ENCODE measurements around the gene SPG7.
A peak's percentile ranks its signal among the peaks of the same experiment; 100 is the strongest.

Gene SPG7

DNA sequence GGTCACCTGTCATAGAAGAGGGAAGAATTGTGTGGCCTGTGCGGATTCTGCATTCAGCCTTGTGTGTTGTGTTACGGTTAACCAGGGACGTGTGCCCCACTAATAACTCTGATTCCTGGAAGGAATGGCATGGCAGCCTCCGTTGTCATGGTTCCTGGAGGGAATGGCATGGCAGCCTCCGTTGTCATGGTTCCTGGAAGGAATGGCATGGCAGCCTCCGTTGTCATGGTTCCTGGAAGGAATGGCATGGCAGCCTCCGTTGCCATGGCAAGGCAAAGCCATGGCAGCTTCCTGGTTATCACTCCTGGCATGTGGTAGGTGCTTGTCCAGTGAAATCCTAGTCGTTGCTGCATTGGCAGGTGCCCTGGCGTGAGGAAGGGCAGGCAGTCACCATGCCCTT is 8.9 kb downstream of the SPG7 start:
- no peak for DNase-seq (ENCODE audit: low spot score)

GRCh38 chr16:89519881-89520280 is 11.7 kb downstream of the SPG7 start:
- DNase-seq (ENCODE audit: low spot score): no peak

DNA sequence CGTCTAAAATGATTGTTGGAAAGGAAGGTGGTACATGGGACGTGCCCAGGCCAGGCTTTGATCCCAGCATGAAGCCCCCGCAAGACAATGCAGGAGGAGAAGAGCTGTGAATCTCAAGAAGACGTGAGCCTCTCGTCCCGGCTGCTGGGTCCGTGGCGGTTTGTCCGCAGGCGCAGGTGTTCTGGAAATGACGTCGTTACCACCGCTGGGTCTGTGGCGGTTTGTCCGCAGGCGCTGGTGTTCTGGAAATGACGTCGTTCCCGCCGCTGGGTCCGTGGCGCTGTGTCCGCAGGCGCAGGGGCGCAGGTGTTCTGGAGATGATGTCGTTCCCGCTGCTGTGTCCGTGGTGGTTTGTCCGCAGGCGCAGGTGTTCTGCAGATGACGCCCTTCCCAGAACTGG is 14.1 kb downstream of the SPG7 start:
- DNase-seq (ENCODE audit: low spot score): no peak

GRCh38 chr16:89523680-89524344 is 15.6 kb downstream of the SPG7 start:
- DNase-seq (ENCODE audit: low spot score): no peak

DNA sequence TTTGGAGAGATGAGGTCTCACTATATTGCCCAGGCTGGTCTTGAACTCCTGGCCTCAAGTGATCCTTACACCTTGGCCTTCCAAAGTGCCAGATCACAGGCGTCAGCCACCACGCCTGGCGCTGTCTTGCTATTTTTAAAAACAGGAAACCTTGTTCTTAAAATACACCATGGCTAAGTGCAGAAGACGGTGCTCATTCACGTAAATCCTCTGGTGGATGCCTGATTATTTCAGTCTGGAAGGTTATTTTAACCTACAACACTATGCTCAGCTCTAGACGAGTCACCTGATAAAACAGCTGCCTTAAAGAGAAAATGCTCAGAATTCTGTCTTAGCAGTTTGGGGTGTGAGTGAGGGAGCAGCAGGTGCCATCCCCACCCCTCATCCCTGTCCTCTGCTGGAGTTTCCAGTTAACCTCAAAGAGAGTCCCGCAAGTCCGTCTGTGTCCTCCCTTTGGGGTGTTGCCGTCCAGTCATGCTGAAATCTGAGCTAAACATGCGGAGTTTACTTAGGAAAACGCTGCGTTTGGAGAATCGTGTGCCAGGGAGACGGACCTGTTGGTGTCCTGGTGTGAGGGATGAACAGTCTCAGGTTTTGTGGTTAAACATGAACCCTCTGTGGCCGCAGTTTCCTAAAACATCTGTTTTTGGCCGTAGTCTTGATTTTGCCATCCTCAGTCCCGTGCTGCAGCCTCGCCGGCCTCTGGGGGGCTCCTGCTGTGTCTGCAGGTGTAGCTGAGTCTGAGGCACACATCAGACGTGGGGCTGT is 17.1 kb downstream of the SPG7 start:
- DNase-seq (ENCODE audit: low spot score): no peak

DNA sequence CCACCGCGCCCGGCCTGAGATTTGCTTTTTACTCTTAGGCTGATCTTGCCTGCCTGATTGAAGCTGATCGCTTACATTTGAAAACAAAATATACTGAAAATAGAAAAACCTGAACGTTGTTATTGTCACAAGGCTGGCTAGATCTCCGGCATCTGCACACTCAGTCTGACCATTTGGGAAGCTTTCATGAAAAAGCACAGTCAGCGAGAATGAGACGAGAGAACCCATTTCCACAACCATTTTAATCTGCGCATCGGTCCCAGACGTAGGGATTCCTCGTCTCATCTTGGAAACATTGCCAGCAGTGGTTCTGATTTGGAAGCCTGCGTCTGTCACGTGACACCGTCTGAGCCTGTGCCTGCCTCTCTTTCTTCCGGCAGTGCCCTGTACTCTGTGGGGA is 20.9 kb downstream of the SPG7 start:
- no peak for DNase-seq (ENCODE audit: low spot score)

DNA sequence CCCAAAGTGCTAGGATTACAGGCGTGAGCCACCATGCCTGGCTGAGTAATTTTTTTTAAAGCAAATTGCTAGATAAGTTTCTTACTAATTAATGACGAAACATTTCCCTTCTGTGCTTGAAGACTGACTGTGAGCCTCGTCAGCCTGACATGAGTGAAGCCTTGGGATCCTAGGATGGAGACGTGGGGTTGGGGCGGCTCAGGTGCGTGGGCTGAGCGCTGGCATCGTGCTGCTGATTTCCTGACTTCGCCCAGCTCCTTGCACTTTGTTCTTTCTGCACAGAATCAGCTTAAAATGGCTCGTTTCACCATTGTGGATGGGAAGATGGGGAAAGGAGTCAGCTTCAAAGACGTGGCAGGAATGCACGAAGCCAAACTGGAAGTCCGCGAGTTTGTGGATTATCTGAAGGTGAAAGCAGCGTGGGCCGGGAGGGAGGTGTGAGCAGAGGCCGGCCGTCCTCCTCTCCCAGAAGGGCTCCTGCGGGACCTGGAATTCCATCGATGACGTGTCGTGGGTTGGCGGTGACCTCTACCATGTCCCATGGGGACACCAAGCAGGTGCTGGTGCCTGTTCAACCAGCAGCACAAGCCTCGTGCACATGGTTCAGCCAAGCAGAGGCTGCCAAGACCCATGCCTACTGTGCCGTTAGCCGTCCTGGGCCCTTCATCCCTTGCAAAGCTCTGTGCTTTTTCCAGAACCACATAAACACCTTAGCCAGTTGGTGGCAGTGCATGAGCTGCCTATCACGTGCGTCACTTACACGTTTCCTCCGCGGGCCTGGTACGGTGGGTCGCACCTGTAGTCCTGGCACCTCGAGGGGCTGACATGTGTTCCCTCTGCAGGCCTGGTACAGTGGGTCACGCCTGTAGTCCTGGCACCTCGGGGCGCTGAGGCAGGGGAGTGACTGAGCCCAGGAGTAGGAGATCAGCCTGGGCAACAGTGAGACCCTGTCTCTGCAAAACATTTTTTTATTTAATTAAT is 22.5 kb downstream of the SPG7 start:
- DNase-seq (ENCODE audit: low spot score): no peak

GRCh38 chr16:89531821-89532526 is 23.8 kb downstream of the SPG7 start:
- no peak for DNase-seq (ENCODE audit: low spot score)

DNA sequence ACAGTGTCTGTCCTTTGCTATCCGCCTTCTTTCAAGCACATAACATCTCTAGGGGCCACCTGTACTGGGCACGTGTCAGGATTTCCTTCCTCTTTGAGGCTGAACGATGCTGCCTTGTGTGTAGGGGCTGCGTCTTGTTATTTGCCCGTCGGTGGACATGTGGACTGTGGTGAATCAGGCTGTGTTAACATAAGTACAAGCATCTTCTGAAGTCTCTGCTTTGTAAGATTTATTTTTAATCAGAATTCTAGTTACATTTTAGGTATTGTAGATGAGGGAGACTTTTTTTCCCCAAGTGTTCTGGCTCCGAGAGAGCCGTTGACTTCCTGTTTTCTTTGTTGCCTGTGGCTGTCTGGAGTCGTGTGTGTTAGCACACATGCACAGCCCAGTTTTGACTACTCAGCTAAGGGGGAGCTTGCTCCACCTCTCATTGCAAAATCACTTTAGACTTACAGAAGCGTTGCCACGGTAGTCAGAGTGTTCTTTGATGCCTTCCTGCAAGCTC is 26.1 kb downstream of the SPG7 start:
- DNase-seq (ENCODE audit: low spot score): no peak

DNA sequence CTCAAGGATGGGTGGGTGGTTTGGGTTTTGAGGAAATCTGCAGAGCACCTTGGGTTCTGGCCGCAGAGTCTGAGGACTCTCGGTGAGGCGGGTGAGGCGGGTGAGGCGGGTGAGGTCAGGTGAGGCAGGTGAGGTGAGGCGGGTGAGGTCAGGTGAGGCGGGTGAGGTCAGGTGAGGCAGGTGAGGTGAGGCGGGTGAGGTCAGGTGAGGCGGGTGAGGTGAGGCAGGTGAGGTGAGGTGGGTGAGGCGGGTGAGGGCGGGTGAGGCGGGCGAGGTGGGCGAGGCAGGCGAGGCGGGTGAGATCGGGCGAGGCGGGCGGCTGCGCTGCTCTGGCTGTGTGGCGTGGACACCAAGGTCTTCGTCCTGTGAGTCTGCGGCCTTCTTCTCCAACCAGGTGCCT is 28.2 kb downstream of the SPG7 start:
- DNase-seq (ENCODE audit: low spot score): no peak

- DNase-seq (ENCODE audit: low spot score): no peak
Measured at GRCh38 chr16:89536886-89537548, 28.8 kb downstream of the SPG7 start.

DNA sequence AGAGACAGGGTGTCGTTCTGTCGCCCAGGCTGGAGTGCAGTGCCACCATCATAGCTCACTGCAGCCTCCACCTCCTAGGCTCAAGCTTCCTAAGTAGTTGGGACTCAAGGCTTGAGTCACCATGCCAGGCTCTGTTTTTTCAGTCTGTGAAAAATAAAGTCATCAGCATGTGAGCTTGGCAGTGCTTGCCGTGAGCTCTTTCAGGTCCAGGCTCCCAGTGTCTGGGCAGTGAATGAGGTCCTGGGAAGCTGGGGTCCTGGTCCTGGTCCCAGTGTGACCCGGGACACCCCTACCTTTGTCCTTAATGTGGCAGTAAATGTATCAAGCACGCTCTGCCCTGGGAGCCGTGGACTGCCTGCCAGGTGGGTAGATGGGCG is 29.3 kb downstream of the SPG7 start:
- no peak for DNase-seq (ENCODE audit: low spot score)

DNA sequence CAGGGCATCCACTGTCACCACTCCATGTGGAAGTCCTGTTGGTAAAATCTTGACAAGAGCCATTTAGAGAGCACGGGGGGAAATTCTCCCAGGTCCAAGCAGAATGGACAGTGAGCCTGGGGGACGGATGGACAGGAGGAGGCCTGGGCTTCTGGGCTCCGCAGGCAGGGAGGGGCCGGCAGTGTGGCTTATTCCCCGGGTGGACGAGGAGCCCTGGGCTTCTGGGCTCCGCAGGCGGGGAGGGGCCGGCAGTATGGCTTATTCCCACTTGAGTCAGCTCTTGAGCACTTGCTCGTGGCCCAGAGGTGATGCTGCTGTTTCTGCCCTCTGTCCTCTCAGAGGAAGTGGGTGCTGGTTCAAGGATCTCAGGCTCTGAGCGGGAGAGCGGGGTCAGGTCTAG is 30.1 kb downstream of the SPG7 start:
- no peak for DNase-seq (ENCODE audit: low spot score)

- no peak for DNase-seq (ENCODE audit: low spot score)
Measured at GRCh38 chr16:89540557-89540956, 32.4 kb downstream of the SPG7 start.

- DNase-seq (ENCODE audit: low spot score): no peak
Measured at GRCh38 chr16:89541792-89542191, 33.6 kb downstream of the SPG7 start.

GRCh38 chr16:89544113-89544512 is 35.9 kb downstream of the SPG7 start:
- no peak for DNase-seq (ENCODE audit: low spot score)

- no peak for DNase-seq (ENCODE audit: low spot score)
Measured at GRCh38 chr16:89544713-89545043, 36.5 kb downstream of the SPG7 start.

DNA sequence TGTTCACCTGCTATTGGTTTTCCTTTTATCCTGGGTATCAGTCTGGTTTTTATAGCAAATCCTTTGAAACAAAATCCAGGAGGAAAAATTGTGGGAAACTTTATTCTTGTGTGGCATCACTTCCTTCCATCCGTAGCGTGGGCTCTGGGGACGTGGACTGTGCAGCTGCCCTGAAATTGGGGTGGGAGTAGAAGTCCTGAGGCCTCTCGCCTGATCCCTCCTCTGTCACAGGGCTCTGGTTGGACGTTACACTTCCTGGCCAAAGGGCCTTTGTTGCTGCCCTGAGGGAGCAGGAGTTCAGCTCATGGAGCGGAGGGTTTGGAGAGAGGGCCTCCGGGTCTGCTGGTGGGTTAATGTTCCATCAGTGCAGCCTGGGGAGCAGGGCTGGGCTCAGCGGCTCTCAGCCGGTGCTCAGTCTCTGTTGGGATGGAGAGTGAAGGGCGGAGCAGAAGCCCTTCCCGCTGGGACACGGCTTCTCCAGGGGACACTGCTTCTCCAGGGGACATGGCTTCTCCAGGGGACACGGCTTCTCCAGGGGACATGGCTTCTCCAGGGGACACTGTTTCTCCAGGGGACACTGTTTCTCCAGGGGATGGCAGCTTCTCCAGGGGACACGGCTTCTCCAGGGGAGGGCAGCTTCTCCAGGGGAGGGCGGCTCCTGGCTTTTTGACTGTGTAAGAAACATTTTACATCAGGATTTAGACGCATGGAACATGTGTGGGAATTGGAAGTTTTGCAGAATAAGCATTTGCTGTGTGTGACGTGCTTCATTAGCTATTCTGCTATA is 37.0 kb downstream of the SPG7 start:
- no peak for DNase-seq (ENCODE audit: low spot score)

GRCh38 chr16:89545831-89546574 is 37.8 kb downstream of the SPG7 start:
- peak; percentile 68 for DNase-seq (ENCODE audit: low spot score)

DNA sequence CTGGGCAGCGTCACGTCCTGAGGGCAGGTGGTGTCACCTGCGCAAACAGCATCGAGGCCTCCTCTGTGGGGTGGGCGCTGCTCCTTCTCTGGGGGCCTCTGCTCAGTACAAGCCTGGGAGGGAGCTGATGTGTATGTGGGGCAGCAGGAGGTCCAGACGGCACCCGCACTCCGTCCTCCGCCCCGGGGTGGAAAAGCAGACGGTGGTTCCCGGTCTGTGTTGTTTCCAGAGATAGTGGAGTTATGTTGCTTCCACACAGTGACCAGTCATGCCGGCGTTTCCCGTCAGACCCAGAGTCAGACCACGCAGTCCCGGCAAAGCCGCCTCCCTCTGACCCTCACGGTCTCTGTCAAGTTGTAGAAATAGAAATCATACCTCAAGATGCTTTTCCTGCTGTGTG is 38.6 kb downstream of the SPG7 start:
- DNase-seq (ENCODE audit: low spot score): no peak
